GM18519 (cell line): ENCODE measurements around the gene FOXN4.
"Not testable (repeated sequence)": the region's sequence is repeated elsewhere in the genome, so short reads cannot be mapped to it uniquely, and the experiment has no call there.

Experiments
- ATAC-seq: cut with Tn5 transposase; IDR thresholded peaks from one replicate; pipeline ENCODE4 v1.9.1; 2021; ENCODE audit warnings: mild to moderate bottlenecking, moderate library complexity; ENCODE audit not compliant: unreplicated experiment, low FRiP score

Gene FOXN4, protein sequence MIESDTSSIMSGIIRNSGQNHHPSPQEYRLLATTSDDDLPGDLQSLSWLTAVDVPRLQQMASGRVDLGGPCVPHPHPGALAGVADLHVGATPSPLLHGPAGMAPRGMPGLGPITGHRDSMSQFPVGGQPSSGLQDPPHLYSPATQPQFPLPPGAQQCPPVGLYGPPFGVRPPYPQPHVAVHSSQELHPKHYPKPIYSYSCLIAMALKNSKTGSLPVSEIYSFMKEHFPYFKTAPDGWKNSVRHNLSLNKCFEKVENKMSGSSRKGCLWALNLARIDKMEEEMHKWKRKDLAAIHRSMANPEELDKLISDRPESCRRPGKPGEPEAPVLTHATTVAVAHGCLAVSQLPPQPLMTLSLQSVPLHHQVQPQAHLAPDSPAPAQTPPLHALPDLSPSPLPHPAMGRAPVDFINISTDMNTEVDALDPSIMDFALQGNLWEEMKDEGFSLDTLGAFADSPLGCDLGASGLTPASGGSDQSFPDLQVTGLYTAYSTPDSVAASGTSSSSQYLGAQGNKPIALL

DNA sequence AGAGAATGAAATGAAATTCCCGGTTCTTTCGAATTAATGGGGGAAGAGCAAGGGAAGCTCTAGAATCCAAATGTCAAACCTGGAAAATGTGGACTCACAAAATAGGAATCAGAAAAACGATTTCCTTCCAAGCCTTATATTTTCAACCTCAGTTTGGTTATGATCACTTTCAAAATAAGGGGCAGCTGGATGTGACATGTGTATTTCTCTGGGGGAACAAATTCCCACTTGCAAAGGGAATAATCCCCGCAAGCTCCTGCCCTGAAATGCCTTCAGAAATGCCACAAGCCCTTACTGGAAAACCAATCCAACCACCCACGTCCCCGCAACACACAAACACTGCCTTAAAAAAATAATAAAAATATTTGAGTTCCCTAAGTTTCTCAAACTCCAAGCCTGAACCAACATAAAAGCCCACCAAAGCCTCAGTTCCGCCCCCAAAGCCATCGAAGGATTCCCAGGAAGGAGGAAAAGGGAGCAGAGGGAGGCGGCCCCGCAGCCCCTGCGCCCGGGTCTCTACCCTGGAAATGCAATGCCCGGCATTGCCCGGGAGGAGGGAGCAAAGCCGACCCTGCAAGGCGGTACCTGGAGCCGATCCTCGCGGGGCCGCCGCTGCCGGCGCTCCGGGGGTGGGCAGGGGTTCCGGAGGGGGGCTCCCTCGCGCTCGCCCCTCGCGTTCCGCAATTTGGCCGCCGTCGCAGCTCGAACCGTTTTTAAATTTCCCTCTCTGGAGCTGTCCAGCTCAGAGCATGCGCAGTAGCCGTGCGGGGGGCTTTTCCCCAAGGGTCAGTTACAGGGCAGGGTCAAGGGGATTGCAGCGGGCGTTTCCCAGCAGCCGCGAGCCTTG, at the start of gene FOXN4:
Gene FOXN4 (minus strand): TSS at position 751 of the 847 bp plus-strand sequence. CDS start 963 bp downstream, outside the sequence.
- no peak for ATAC-seq

DNA sequence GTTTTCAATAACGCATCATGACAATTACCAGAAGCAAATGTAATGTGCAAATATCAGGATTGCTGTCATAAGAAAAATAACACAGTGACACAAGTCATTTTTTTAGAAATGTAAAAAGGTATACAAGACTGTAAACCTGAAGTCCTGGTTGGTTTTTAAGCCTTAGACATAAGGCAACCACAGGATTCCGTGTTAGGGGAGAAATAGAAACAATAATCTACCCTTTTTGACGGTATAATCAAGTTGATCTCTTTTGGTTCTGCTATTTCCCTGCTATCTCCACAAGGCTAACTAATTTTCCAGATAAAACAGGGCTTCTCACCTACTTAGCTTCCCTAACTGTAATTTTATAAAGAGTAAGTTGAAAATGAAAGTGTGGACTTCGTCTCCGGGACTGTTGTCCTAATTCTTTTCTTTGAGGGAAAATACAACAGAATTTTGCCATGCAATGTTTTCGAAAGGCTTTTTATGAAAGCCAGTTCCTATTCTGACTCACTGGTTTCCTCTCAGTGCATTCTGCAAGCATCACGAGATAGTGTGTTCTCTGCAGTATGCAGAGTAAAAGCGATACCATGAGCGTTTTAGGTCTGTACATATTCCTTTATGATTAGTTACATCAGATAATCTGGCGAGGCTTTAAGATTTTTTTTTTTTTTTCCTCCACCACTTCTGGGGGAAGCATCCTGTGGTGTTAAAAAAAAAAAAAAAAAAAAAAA, 49.2 kb upstream of the FOXN4 start:
- ATAC-seq = no peak

- ATAC-seq = no peak
Observed at GRCh38 chr12:109357032-109357431, 47.9 kb upstream of the FOXN4 start.

- no peak for ATAC-seq
Observed at GRCh38 chr12:109356577-109356976, 47.5 kb upstream of the FOXN4 start.

- ATAC-seq = no peak
Observed at GRCh38 chr12:109352184-109352583, 43.1 kb upstream of the FOXN4 start.

DNA sequence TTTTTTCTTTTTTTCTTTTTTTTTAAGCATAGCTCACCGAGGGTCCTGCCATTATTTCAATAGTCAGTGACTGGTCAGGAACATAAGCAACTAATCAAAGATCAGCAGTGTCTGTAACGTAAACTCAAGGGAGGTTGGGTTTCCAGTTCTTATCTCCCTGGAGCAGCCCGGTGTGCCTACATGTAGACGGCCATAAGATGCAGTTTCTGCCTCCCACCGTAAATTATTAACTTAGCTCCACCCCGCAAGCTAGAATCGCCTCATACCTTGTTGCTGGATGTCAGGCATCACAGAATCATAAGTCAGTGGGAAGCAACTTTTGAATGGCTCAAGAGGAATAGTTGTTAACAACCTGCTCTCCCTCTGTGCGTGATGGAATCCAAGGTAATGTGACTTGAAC, 38.5 kb upstream of the FOXN4 start, which contains the start of gene MYO1H:
Gene MYO1H (plus strand): TSS at position 312 of the 400 bp plus-strand sequence. CDS start 61 bp downstream, at position 373.
- no peak for ATAC-seq

- no peak for ATAC-seq
Observed at GRCh38 chr12:109346920-109347319, 37.8 kb upstream of the FOXN4 start.

GRCh38 chr12:109345428-109345827, 36.3 kb upstream of the FOXN4 start:
- ATAC-seq = no peak

GRCh38 chr12:109343677-109344076, 34.6 kb upstream of the FOXN4 start:
- ATAC-seq = no peak

GRCh38 chr12:109336593-109336992, 27.5 kb upstream of the FOXN4 start:
- no peak for ATAC-seq

DNA sequence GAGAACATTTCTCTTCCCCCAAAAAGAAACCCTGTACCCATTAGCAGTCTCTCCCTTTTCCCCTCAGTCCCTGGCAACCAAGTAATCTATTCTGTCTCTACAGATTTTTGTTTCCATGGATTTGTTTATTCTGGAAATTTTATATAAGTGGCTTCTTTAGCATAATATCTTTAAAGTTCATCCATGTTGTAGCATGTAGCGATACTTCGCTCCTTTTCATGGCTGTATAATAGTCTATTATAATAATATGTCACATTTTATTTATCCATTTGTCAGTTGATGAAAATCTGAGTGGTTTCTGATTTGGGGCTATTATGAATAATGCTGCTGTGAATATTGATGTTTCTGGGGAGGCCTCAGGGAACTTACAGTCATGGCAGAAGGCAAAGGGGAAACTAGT, 25.8 kb upstream of the FOXN4 start:
- ATAC-seq = no peak

- no peak for ATAC-seq
Observed at GRCh38 chr12:109331301-109331952, 22.3 kb upstream of the FOXN4 start.

GRCh38 chr12:109330282-109331230, 21.5 kb upstream of the FOXN4 start:
- ATAC-seq = no peak

- ATAC-seq = no peak
Observed at GRCh38 chr12:109329686-109330085, 20.6 kb upstream of the FOXN4 start.

GRCh38 chr12:109329003-109329402, 19.9 kb upstream of the FOXN4 start:
- ATAC-seq = no peak

DNA sequence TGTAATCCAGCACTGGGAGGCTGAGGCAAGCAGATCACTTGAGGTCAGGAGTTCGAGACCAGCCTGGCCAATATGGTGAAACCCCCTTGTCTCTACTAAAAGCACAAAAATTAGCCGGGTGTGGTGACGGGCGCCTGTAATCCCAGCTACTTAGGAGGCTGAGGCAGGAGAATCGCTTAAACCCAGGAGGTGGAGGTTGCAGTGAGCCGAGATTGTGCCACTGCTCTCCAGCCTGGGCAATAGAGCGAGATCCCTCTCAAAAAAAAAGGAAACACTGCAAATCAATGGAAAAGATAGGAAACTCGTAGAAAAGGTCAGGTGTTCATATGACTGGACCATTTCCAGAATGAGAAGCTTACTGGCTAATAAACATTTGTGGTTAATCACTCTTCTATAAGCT, 12.2 kb upstream of the FOXN4 start:
- not testable (repeated sequence) for ATAC-seq

DNA sequence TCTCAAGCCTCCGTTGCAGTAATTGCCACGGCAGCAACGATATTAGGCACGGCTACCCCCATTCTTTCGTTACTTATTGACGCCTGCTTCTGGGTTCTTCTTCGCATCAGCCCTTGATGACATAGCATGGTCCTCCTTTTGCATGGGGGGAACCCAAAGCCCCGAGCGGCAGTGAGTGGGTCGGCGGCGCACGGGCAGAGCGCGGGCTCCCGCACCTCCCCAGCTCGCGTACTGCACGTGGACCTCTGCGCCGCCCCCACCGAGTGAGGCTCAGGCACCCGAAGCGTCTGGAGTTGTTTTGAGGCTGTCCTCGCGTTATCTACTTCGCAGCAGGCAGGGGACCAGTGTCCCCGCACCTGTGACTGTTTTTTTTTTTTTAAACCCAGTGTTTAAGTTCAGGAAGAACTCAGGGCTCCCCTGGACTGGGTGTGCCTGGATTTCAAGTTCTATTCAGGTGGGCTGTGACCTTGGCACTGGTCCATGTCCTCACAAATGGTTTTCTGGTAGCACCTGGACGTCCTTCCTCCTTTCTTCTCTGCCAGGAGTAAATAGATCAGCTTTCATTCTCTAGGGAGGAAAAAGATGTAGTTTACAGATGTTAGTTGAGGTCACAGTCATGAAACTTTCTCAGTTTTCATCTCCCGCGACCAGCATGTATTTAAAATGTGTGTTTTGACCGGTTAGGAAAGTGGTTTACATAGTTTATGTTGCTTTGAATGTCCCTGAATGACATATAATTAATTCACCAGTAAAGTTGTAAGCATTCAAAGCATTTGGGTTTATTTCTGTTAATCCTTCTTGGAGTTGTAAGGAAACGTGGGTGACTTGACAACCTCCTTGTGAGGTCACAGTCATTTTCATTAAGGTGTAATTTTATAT, 1.4 kb upstream of the FOXN4 start:
- no peak for ATAC-seq
